H9 (cell line): ENCODE measurements around the gene SPECC1. TPM values are rescaled to one million over a fixed set of nuclear protein-coding genes. Genes with fewer than 3 reads are reported as not detected.

ENCODE experiments used
- DNase-seq: peaks from one replicate; pipeline ENCODE4 v3.0.0-alpha.2; 2017
- H2AFZ ChIP-seq: one replicate; pipeline ENCODE4 v1.6.1; 2013; ENCODE audit warnings: mild to moderate bottlenecking, low read length, control low read depth, moderate library complexity
- H2AK5ac ChIP-seq: 2 replicates; pipeline ENCODE4 v1.6.1; 2013; ENCODE audit warnings: low read length, control low read depth, mixed read lengths; ENCODE audit not compliant: insufficient read length
- H2BK120ac ChIP-seq: one replicate; pipeline ENCODE4 v1.6.1; 2013; ENCODE audit warnings: low read depth, mild to moderate bottlenecking, low read length, control low read depth, inconsistent platforms; ENCODE audit not compliant: poor library complexity, severe bottlenecking
- H2BK12ac ChIP-seq: 2 replicates; pipeline ENCODE4 v1.6.1; 2013; ENCODE audit warnings: low read length, control low read depth, mixed read lengths, low read depth; ENCODE audit not compliant: insufficient read length
- H2BK15ac ChIP-seq: 2 replicates; pipeline ENCODE4 v1.6.1; 2013; ENCODE audit warnings: low read depth, low read length, control low read depth
- H2BK20ac ChIP-seq: one replicate; pipeline ENCODE4 v1.6.1; 2013; ENCODE audit warnings: low read depth, mild to moderate bottlenecking, low read length, control low read depth, inconsistent platforms; ENCODE audit not compliant: poor library complexity, severe bottlenecking
- H2BK5ac ChIP-seq: 2 replicates; pipeline ENCODE4 v1.6.1; 2013; ENCODE audit warnings: low read length, control low read depth, mixed read lengths; ENCODE audit not compliant: insufficient read length
- H3K14ac ChIP-seq: 2 replicates; pipeline ENCODE4 v1.6.1; 2013; ENCODE audit warnings: low read length, control low read depth; ENCODE audit not compliant: insufficient read depth
- H3K18ac ChIP-seq: 2 replicates; pipeline ENCODE4 v1.6.1; 2013; ENCODE audit warnings: low read depth, mild to moderate bottlenecking, mixed read lengths, low read length, control low read depth; ENCODE audit not compliant: insufficient read length
- H3K23ac ChIP-seq: 2 replicates; pipeline ENCODE4 v1.6.1; 2013; ENCODE audit warnings: low read length, control low read depth, mixed read lengths, low read depth; ENCODE audit not compliant: insufficient read length
- H3K23me2 ChIP-seq: 2 replicates; pipeline ENCODE4 v1.6.1; 2013; ENCODE audit warnings: low read depth, mild to moderate bottlenecking, mixed read lengths, low read length, control low read depth; ENCODE audit not compliant: insufficient read length, poor library complexity, severe bottlenecking
- H3K27ac ChIP-seq: 2 replicates; pipeline ENCODE4 v1.5.1; 2013; ENCODE audit warnings: low read length, control low read depth, mixed read lengths, low read depth; ENCODE audit not compliant: insufficient read length
- H3K27me3 ChIP-seq: 2 replicates; pipeline ENCODE4 v1.6.1; 2013; ENCODE audit warnings: low read length, control low read depth, inconsistent platforms; ENCODE audit not compliant: insufficient read depth
- H3K4ac ChIP-seq: 2 replicates; pipeline ENCODE4 v1.6.1; 2013; ENCODE audit warnings: low read depth, mild to moderate bottlenecking, control low read depth, inconsistent platforms, low read length, moderate library complexity
- H3K4me1 ChIP-seq: 2 replicates; pipeline ENCODE4 v1.6.1; 2013; ENCODE audit warnings: low read length, control low read depth, inconsistent platforms; ENCODE audit not compliant: insufficient read depth
- H3K4me2 ChIP-seq: 2 replicates; pipeline ENCODE4 v1.6.1; 2013; ENCODE audit warnings: low read length, control low read depth, mixed read lengths; ENCODE audit not compliant: insufficient read length, insufficient read depth
- H3K56ac ChIP-seq: 2 replicates; pipeline ENCODE4 v1.6.1; 2013; ENCODE audit warnings: low read depth, mild to moderate bottlenecking, mixed read lengths, low read length, control low read depth; ENCODE audit not compliant: insufficient read length
- H3K79me1 ChIP-seq: 2 replicates; pipeline ENCODE4 v1.6.1; 2013; ENCODE audit warnings: low read depth, mild to moderate bottlenecking, moderate library complexity, low read length, control low read depth, inconsistent platforms; ENCODE audit not compliant: insufficient read depth, poor library complexity, severe bottlenecking
- H3K79me2 ChIP-seq: 2 replicates; pipeline ENCODE4 v1.6.1; 2013; ENCODE audit warnings: low read length, control low read depth, inconsistent platforms; ENCODE audit not compliant: insufficient read depth
- H3K9ac ChIP-seq: 2 replicates; pipeline ENCODE4 v1.6.1; 2013; ENCODE audit warnings: low read length, control low read depth, mixed read lengths; ENCODE audit not compliant: insufficient read length; ENCODE audit errors: extremely low read depth
- H3K9me3 ChIP-seq: one replicate; pipeline ENCODE4 v1.6.1; 2013; ENCODE audit warnings: low read depth, low read length, inconsistent platforms; ENCODE audit not compliant: control insufficient read depth
- H3T11ph ChIP-seq: one replicate; pipeline ENCODE4 v1.6.1; 2013; ENCODE audit warnings: mild to moderate bottlenecking, low read length, control low read depth, inconsistent platforms
- H4K20me1 ChIP-seq: one replicate; pipeline ENCODE4 v1.6.1; 2013; ENCODE audit not compliant: control insufficient read depth, insufficient read length, insufficient read depth
- H4K5ac ChIP-seq: 2 replicates; pipeline ENCODE4 v1.6.1; 2013; ENCODE audit warnings: low read depth, mild to moderate bottlenecking, mixed read lengths, low read length, control low read depth; ENCODE audit not compliant: insufficient read length
- H4K8ac ChIP-seq: replicated peaks from 2 replicates; pipeline ENCODE4 v1.6.1; 2013; ENCODE audit warnings: low read length, control low read depth, mixed read lengths, low read depth; ENCODE audit not compliant: insufficient read length
- H4K91ac ChIP-seq: 2 replicates; pipeline ENCODE4 v1.6.1; 2013; ENCODE audit warnings: low read depth, mild to moderate bottlenecking, moderate library complexity, mixed read lengths, low read length, control low read depth; ENCODE audit not compliant: insufficient read length
- H3K27ac Mint-ChIP-seq, 3 experiments: 2 replicates in 2 of 3; 3 replicates in 1 of 3; pipeline ENCODE4 v1.8.0; 2020 to 2021; ENCODE audit warnings: mixed read lengths in 3 of 3, mild to moderate bottlenecking in 1 of 3, moderate library complexity in 1 of 3
- H3K27me3 Mint-ChIP-seq: 2 replicates; pipeline ENCODE4 v1.8.0; 2021; ENCODE audit warnings: low read depth, mild to moderate bottlenecking, moderate library complexity, mixed read lengths
- H3K36me3 Mint-ChIP-seq, 3 experiments: 2 replicates in 2 of 3; 3 replicates in 1 of 3; pipeline ENCODE4 v1.8.0; 2020 to 2021; ENCODE audit warnings: low read depth in 3 of 3, mixed read lengths in 3 of 3; ENCODE audit not compliant: insufficient read depth in 1 of 3
- H3K4me1 Mint-ChIP-seq, 2 experiments: 2 replicates each; pipeline ENCODE4 v1.8.0; 2020; ENCODE audit warnings: mixed read lengths in 2 of 2
- H3K4me3 Mint-ChIP-seq, 2 experiments: 2 replicates in 1 of 2; 3 replicates in 1 of 2; pipeline ENCODE4 v1.8.0; 2020 to 2021; ENCODE audit warnings: mild to moderate bottlenecking in 2 of 2, mixed read lengths in 2 of 2, moderate library complexity in 1 of 2
- H3K9me3 Mint-ChIP-seq, 2 experiments: 2 replicates in 1 of 2; 3 replicates in 1 of 2; pipeline ENCODE4 v1.8.0; 2020; ENCODE audit warnings: mild to moderate bottlenecking in 2 of 2, mixed read lengths in 2 of 2, moderate library complexity in 1 of 2
- CTCF ChIP-seq: fragments of 200-600 bp; sonication (generic); conservative IDR thresholded peaks from 3 replicates; pipeline ENCODE4 v1.8.0; 2021; ENCODE audit warnings: antibody characterized with exemption, mild to moderate bottlenecking
- total RNA-seq: library from RNA; stranded (reverse); gene quantifications from 2 replicates; pipeline ENCODE4 v1.2.1, GENCODE V29; 2021

The SPECC1 gene
- total RNA-seq, 1 experiment from 2014 or later: 65.7 TPM

- Histone ChIP-seq H3K79me1 (no peaks in the 10 kb centered on the region), H3K9me3 (no peaks in the 10 kb centered on the region), H2BK15ac (no peak overlapping the region), H3K56ac (no peak overlapping the region), H3K18ac (no peak overlapping the region), H3K23ac (no peak overlapping the region), H3T11ph (no peak overlapping the region), H3K23me2 (no peaks in the 10 kb centered on the region), H3K14ac (no peak overlapping the region), H3K4me1 (no peaks in the 10 kb centered on the region; the same call in 1 of the 2 replicates), H3K9ac (no peak overlapping the region), H3K4ac (no peak overlapping the region), H2AK5ac (no peak overlapping the region), H2AFZ (no peak overlapping the region), H4K91ac (no peak overlapping the region), H3K27ac (no peak overlapping the region), H3K27me3 (no peaks in the 10 kb centered on the region), H2BK5ac (no peak overlapping the region), H4K20me1 (no peaks in the 10 kb centered on the region), H4K8ac (no peak overlapping the region), H2BK12ac (no peak overlapping the region), H3K4me2 (no peak overlapping the region), H2BK20ac (no peak overlapping the region), H4K5ac (no peak overlapping the region), H2BK120ac (no peak overlapping the region), H3K79me2 (no peaks in the 10 kb centered on the region)
- no peaks in the 10 kb centered on the region for H3K27me3 Mint-ChIP-seq
- no peak for DNase-seq
- H3K4me3 Mint-ChIP-seq: no peak overlapping the region
- H3K4me1 Mint-ChIP-seq: no peaks in the 10 kb centered on the region
- no peak for TF ChIP-seq CTCF
- H3K27ac Mint-ChIP-seq: no peak overlapping the region
- H3K36me3 Mint-ChIP-seq: no peaks in the 10 kb centered on the region
- no peaks in the 10 kb centered on the region for H3K9me3 Mint-ChIP-seq
Measured at GRCh38 chr17:20040216-20040615, 31.1 kb downstream of the SPECC1 start.
